CD14-positive monocyte (primary cell): Measurements from ENCODE around the gene ARMC6. TPM values are rescaled to one million over a fixed set of nuclear protein-coding genes. Genes with fewer than 3 reads are reported as not detected.
A peak's percentile ranks its signal among the peaks of the same experiment; 100 is the strongest.

ENCODE experiments used
- DNase-seq, 3 donors: peaks; one replicate each; pipeline ENCODE4 v3.0.0-alpha.2; 2011 to 2022
- H2AFZ ChIP-seq: 2 replicates; pipeline ENCODE4 v1.6.0; 2012; ENCODE audit warnings: mild to moderate bottlenecking, low read depth, low read length, inconsistent platforms; ENCODE audit not compliant: insufficient read depth, poor library complexity, severe bottlenecking
- H3K27ac ChIP-seq, 2 donors: 1 replicate in 1 of 2; 2 replicates in 1 of 2; pipeline ENCODE4 v1.5.1; 2012 to 2013; ENCODE audit warnings: low read length in 2 of 2, control low read depth in 1 of 2, inconsistent platforms in 1 of 2, low read depth in 1 of 2, mild to moderate bottlenecking in 1 of 2
- H3K27me3 ChIP-seq, 2 donors: one replicate each; pipeline versions ENCODE4 v1.6.0 to v1.6.1; 2011 to 2013; ENCODE audit warnings: low read length in 2 of 2; ENCODE audit not compliant: control insufficient read depth in 2 of 2, insufficient read depth in 2 of 2
- H3K36me3 ChIP-seq, 2 donors: replicated peaks in 1 of 2; 1 replicate in 1 of 2; 2 replicates in 1 of 2; pipeline versions ENCODE4 v1.5.1 to v1.6.1; 2012 to 2013; ENCODE audit warnings: low read length in 2 of 2, control low read depth in 1 of 2, inconsistent platforms in 1 of 2, mild to moderate bottlenecking in 1 of 2; ENCODE audit not compliant: insufficient read depth in 2 of 2, control insufficient read depth in 1 of 2
- H3K4me1 ChIP-seq, 2 donors: 1 replicate in 1 of 2; 2 replicates in 1 of 2; pipeline versions ENCODE4 v1.5.1 to v1.6.1; 2012 to 2013; ENCODE audit warnings: low read length in 2 of 2, control low read depth in 1 of 2, inconsistent platforms in 1 of 2, mild to moderate bottlenecking in 1 of 2, moderate library complexity in 1 of 2; ENCODE audit not compliant: insufficient read depth in 2 of 2, control insufficient read depth in 1 of 2
- H3K4me2 ChIP-seq: replicated peaks from 2 replicates; pipeline ENCODE3; 2012; ENCODE audit warnings: low read length, moderate library complexity, mild to moderate bottlenecking; ENCODE audit not compliant: poor library complexity, severe bottlenecking; ENCODE audit errors: extremely low read depth
- H3K4me3 ChIP-seq, 3 experiments: fragments of 200-600 bp in 1 of 3; sonication (generic) in 1 of 3; replicated peaks in 1 of 3; 1 replicate in 2 of 3; 2 replicates in 1 of 3; pipeline ENCODE4 v1.5.1; 2011 to 2013; ENCODE audit warnings: low read length in 3 of 3, mild to moderate bottlenecking in 3 of 3, control low read depth in 2 of 3, low read depth in 2 of 3, inconsistent platforms in 1 of 3, moderate library complexity in 1 of 3
- H3K79me2 ChIP-seq: 2 replicates; pipeline ENCODE4 v1.6.0; 2012; ENCODE audit warnings: mild to moderate bottlenecking, control low read depth, inconsistent platforms, low read length, moderate library complexity; ENCODE audit not compliant: insufficient read depth
- H3K9ac ChIP-seq: 2 replicates; pipeline ENCODE4 v1.6.0; 2017; ENCODE audit warnings: low read length, mild to moderate bottlenecking; ENCODE audit not compliant: insufficient read depth, poor library complexity, severe bottlenecking
- H3K9me3 ChIP-seq, 2 donors: replicated peaks in 1 of 2; 1 replicate in 1 of 2; 2 replicates in 1 of 2; pipeline versions ENCODE4 v1.5.1 to v1.6.1; 2012 to 2013; ENCODE audit warnings: low read length in 2 of 2, control low read depth in 1 of 2; ENCODE audit not compliant: control insufficient read depth in 1 of 2, insufficient read depth in 1 of 2
- H4K20me1 ChIP-seq: 2 replicates; pipeline ENCODE4 v1.6.0; 2012; ENCODE audit warnings: mild to moderate bottlenecking, low read length, control low read depth, moderate library complexity; ENCODE audit not compliant: insufficient read depth
- H3K27ac Mint-ChIP-seq, 7 donors: one replicate each; pipeline ENCODE4 v1.8.0; 2020; ENCODE audit warnings: mild to moderate bottlenecking in 7 of 7, mixed read lengths in 7 of 7, moderate library complexity in 6 of 7, inconsistent platforms in 2 of 7
- H3K27me3 Mint-ChIP-seq, 3 donors: one replicate each; pipeline ENCODE4 v1.8.0; 2021 to 2022; ENCODE audit warnings: low read depth in 3 of 3, mild to moderate bottlenecking in 3 of 3, mixed read lengths in 3 of 3, moderate library complexity in 3 of 3, inconsistent platforms in 1 of 3
- H3K36me3 Mint-ChIP-seq, 2 donors: one replicate each; pipeline ENCODE4 v1.8.0; 2020; ENCODE audit warnings: mixed read lengths in 2 of 2, inconsistent platforms in 1 of 2, mild to moderate bottlenecking in 1 of 2
- H3K4me1 Mint-ChIP-seq: one replicate; pipeline ENCODE4 v1.8.0; 2020; ENCODE audit warnings: mild to moderate bottlenecking, mixed read lengths
- H3K4me3 Mint-ChIP-seq, 2 donors: one replicate each; pipeline ENCODE4 v1.8.0; 2020; ENCODE audit warnings: mild to moderate bottlenecking in 2 of 2, mixed read lengths in 2 of 2, moderate library complexity in 1 of 2
- H3K9me3 Mint-ChIP-seq, 7 donors: one replicate each; pipeline ENCODE4 v1.8.0; 2020 to 2022; ENCODE audit warnings: mixed read lengths in 7 of 7, mild to moderate bottlenecking in 6 of 7, moderate library complexity in 6 of 7, inconsistent platforms in 2 of 7
- WGBS: methylation state at CpG from one replicate; pipeline ENCODE4 v1.1.5; 2013; ENCODE audit warnings: missing lambda C conversion rate; ENCODE audit not compliant: insufficient coverage; 5-methylcytosine and 5-hydroxymethylcytosine counted together
- intact Hi-C, 2 donors: fragments of 100-400 bp; cut with micrococcal nuclease; formaldehyde crosslinking; loops; one replicate each; pipeline versions ENCODE4 v1.15.0 to v1.15.1; 2023
- polyA plus RNA-seq, 3 donors: library from polyadenylated mRNA; depleted of rRNA in 1 of 3; unstranded in 2 of 3; stranded (reverse) in 1 of 3; fragments of 300-500 nt in 2 of 3; fragments of >200 nt in 1 of 3; fragmentation: Illumina TruSeq in 2 of 3; gene quantifications; 1 replicate in 2 of 3; 2 replicates in 1 of 3; pipeline ENCODE4 v1.2.3, GENCODE V29; 2012 to 2021
- TF ChIP-seq, protein P1 (sequence below): fragments of 200-600 bp; IDR thresholded peaks from one replicate; pipeline ENCODE4 v1.8.0; 2022; ENCODE audit warnings: antibody characterized with exemption, mild to moderate bottlenecking

Gene ARMC6
- polyA plus RNA-seq, 3 donors: 22.3 to 29.6 (median 26.1) TPM

DNA sequence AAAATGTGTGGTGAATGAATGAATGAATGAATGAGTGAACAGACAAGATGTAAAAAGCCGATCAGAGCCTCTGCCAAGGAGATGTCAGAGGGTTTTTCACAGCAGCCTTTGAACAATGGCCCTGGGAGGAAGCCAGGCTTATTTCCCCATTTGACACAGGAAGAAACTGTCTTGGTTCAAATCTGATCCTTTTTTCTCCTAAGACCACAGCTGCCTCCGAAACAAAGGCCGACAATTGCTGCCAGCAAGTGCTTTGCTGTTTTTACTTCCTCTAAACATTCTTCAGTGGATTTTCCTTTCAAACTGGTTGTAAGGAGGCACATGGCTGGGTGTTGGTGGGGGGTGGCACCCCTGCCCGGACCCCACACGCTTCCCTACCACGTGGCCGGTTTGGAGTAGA is 48.1 kb upstream of the ARMC6 start:
- no peaks in the 10 kb centered on the region for H3K9me3 ChIP-seq
- peak overlapping the region; percentile 39 for H3K9ac ChIP-seq
- H3K4me1 Mint-ChIP-seq: peaks cover 35% of the 10 kb centered on the region
- H2AFZ ChIP-seq: peak overlapping the region; percentile 37
- H3K4me2 ChIP-seq: peak overlapping the region; percentile 43
- intact Hi-C loops: loop anchor here in 1 of 2 donors (5.0 kb wide), 1 partner anchor 43 kb away; the partner anchor contains the start of gene HOMER3
- peak; percentile 70 to 83 (median 75) for DNase-seq
- TF ChIP-seq, protein P1, sequence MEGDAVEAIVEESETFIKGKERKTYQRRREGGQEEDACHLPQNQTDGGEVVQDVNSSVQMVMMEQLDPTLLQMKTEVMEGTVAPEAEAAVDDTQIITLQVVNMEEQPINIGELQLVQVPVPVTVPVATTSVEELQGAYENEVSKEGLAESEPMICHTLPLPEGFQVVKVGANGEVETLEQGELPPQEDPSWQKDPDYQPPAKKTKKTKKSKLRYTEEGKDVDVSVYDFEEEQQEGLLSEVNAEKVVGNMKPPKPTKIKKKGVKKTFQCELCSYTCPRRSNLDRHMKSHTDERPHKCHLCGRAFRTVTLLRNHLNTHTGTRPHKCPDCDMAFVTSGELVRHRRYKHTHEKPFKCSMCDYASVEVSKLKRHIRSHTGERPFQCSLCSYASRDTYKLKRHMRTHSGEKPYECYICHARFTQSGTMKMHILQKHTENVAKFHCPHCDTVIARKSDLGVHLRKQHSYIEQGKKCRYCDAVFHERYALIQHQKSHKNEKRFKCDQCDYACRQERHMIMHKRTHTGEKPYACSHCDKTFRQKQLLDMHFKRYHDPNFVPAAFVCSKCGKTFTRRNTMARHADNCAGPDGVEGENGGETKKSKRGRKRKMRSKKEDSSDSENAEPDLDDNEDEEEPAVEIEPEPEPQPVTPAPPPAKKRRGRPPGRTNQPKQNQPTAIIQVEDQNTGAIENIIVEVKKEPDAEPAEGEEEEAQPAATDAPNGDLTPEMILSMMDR: no peak
- peaks cover 0 to 3% (median 0%) of the 10 kb centered on the region in 3 donors for H3K27me3 Mint-ChIP-seq
- no peaks in the 10 kb centered on the region for H4K20me1 ChIP-seq
- H3K4me3 Mint-ChIP-seq: peak overlapping the region; percentile 39 to 43
- H3K9me3 Mint-ChIP-seq: no peaks in the 10 kb centered on the region
- no peaks in the 10 kb centered on the region for H3K27me3 ChIP-seq
- peak overlapping the region; percentile 77 to 82 for H3K27ac ChIP-seq
- no CpG with 5 or more reads among the region's 7 CpGs for WGBS
- H3K36me3 ChIP-seq: no peaks in the 10 kb centered on the region
- no peaks in the 10 kb centered on the region for H3K36me3 Mint-ChIP-seq
- H3K4me1 ChIP-seq: peaks cover 32 to 37% of the 10 kb centered on the region in 2 donors
- H3K4me3 ChIP-seq: peak overlapping the region in 1 of 3 experiments; percentile 16
- no peaks in the 10 kb centered on the region for H3K79me2 ChIP-seq
- H3K27ac Mint-ChIP-seq: peak overlapping the region; percentile 85 to 96 (median 93)

DNA sequence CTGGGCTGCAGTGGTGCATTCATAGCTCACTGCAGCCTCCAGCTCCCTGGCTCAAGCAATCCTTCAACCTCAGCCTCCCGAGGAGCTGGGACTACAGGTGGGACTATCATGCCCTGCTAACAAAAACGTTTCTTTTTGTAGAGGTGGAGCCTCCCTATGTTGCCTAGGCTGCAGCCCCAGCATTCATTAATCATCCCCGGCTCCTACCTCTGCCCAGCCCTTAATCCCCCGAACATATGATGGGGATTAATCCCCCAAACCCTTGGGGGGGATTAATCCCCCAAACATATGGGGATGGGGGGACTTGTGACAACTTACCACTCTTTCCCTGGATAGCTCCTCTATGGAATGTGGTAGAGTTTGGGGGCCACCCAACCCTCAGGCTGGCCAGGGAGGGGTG is 45.9 kb upstream of the ARMC6 start:
- 50% methylated on average over 2 of the region's 4 CpGs for WGBS
- Mint-ChIP-seq H3K27me3 (peaks cover 0 to 3% (median 0%) of the 10 kb centered on the region in 3 donors), H3K36me3 (peaks cover 11 to 17% of the 10 kb centered on the region in 2 donors), H3K9me3 (no peaks in the 10 kb centered on the region), H3K4me3 (no peak overlapping the region), H3K27ac (peak overlapping the region in 2 of 7 donors; percentile 57 to 60), H3K4me1 (peaks cover 35% of the 10 kb centered on the region)
- Histone ChIP-seq H2AFZ (no peak overlapping the region), H3K36me3 (peaks cover 12 to 16% of the 10 kb centered on the region in 2 donors), H3K9ac (no peak overlapping the region), H3K4me3 (no peak overlapping the region), H3K9me3 (no peaks in the 10 kb centered on the region), H3K4me1 (peaks cover 32 to 37% of the 10 kb centered on the region in 2 donors), H3K27ac (no peak overlapping the region), H3K79me2 (no peaks in the 10 kb centered on the region), H4K20me1 (no peaks in the 10 kb centered on the region), H3K4me2 (no peak overlapping the region), H3K27me3 (no peaks in the 10 kb centered on the region)
- DNase-seq: no peak
- intact Hi-C loops: loop anchor here (1.0 to 5.0 kb wide), 5 partner anchors 21 to 70 kb away; partner anchors contain the start of gene HOMER3 (in 2 of the 2)
- TF ChIP-seq, protein P1: no peak
